Endothelial cell of hepatic sinusoid (primary cell): ENCODE measurements around the gene VSTM4.

Experiments used
- in situ Hi-C: cut with HindIII; loops from 2 replicates; pipeline ENCODE4 v1.10.0; 2017; ENCODE audit warnings: low sequenced_read_pairs

Gene VSTM4

GRCh38 chr10:49023071-49023470 is 92.3 kb downstream of the VSTM4 start:
- in situ Hi-C loops: no loop called here

- in situ Hi-C loops: no loop called here
These were observed 93.6 kb downstream of the VSTM4 start for GRCh38 chr10:49021685-49022084.

DNA sequence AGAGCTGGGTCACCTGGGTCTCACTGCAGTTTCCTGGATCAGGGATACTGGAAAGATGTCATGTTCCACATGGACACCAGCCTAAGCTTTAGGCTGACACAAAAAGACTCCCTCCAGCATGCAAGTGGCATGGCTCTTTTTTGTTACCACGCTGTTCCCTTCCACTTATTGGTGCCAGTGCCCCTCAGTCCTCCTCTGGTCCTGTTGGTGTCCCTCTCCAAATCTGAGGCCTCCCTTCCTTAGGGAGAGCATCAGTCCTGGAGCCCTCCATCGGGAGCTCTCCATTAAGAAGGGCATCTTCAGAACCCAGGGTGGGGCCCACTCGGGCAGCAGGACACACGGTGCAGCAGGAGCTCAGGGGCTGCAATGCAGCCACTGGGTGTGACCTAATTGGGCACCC is 99.6 kb downstream of the VSTM4 start:
- in situ Hi-C loops: loop anchor here (5.0 kb wide), 1 partner anchor 33 kb away; no protein-coding TSS in a partner anchor

GRCh38 chr10:49012603-49013002 is 102.7 kb downstream of the VSTM4 start:
- in situ Hi-C loops: no loop called here

GRCh38 chr10:49011756-49012155 is 103.6 kb downstream of the VSTM4 start:
- in situ Hi-C loops: no loop called here

DNA sequence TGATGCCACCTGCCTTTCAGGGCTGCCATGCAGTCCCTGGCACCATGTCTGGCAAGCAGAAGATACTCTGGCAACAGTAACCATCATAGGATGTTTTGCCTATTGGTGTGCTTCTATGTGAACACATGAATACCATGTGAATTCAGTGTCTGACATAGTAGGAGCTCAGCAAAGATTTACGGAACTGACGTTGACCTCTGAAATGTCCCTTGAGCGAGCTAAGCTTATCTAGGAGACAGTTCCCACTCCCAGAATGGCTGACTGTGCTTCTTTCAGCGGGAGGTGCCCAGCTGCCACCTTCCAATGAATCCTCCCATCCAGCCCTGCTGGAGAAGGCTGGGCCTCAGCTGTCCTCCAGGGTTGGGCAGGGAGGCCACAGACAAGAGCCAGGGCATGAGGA is 104.5 kb downstream of the VSTM4 start:
- in situ Hi-C loops: no loop called here

DNA sequence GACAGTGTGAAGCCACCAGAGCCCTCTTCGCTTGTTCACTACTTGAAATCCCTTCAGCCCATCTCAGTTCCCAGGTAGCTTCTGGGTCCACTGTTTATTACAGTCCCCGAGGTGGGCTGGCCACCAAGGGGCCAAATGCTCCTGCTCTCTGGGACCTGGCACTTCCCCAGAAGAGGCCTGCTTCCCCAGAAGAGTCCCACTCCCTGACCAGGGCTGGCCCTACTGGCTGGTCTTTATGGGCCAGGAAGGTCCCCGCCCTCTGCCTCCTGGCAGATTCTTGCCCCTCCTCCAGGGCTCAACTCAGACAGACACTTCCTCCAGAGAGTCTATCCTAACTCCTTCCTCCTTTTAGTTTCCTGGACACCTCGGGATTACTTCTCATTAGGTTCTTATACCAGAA is 105.0 kb downstream of the VSTM4 start:
- in situ Hi-C loops: no loop called here

- in situ Hi-C loops: no loop called here
These were observed 105.9 kb downstream of the VSTM4 start for GRCh38 chr10:49009199-49009979.

- in situ Hi-C loops: no loop called here
These were observed 106.7 kb downstream of the VSTM4 start for GRCh38 chr10:49008505-49009198.

DNA sequence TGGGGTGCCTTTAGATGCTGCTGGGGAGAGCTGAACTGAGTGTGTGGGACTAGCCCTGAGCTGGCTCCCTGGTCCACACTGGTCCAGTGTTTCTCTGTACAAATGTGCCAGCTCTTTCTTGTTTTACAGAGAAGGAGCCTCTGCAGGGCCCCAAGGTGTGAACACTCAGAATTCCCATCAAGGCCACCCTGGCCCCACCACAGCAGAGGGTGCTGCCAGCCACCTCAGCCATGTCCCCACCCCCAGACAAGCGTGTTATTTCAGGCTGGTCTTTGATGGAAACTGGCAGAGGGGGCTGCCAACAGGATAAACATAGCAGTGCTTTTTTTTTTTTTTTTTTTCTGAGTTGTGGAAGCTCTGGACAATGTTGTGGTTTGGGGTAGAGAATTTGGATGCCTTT is 107.2 kb downstream of the VSTM4 start:
- in situ Hi-C loops: no loop called here

- in situ Hi-C loops: no loop called here
These were observed 108.2 kb downstream of the VSTM4 start for GRCh38 chr10:49007129-49007528.

DNA sequence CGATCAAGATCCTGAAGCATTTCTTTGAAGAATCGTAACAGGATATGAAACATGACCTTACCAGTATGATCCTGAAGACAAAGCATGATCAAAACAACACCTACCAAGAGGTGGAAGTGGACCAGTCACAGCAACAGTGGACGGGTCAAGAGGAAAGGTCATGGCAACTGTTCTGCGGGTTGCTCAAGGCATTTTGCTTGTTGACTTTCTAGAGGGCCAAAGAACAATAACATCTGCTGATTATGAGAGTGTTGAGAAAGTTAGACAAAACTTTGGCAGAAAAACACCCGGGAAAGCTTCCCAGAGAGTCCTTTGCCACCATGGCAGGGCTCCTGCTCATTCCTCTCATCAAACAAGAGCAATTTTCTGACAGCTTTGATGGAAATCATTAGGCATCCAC is 110.1 kb downstream of the VSTM4 start:
- in situ Hi-C loops: no loop called here

DNA sequence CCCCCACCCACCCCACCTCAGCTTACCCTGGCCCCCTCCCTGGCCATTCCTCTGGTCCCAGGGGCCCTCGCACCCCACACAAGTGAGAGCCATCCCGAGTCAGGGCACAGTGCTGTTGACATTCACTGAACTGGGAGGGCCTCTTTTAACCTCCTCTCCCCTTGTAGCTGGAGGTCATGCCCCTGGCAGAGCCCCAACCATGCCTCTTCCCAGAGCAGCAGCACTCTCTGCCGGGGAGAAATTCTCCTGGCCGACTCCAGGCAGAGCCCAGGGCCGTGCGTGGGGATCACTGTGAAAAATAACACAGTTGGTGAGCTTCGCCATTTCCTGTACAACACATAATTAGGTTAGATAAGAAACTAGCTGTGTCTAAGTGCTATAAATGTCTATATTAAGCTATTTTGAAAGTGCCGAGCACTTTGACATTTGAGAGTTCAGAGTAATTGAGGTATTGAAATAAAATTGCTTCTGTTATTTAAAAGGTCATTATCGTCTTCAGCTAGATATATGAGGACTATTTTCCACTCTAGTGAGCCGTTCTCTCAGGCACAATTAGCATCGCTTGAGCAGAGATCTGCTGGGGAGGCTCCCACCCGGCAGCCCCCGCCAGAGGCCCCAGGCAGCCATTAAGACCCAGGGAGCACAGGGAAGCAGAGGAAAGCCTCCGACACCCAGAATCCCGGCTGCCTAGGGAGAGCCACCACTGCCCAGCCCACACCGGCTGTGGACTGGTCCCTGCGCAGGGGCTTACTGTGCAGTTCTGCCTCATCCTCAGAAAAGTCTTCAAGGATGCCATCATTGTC is 113.3 kb downstream of the VSTM4 start:
- in situ Hi-C loops: no loop called here

DNA sequence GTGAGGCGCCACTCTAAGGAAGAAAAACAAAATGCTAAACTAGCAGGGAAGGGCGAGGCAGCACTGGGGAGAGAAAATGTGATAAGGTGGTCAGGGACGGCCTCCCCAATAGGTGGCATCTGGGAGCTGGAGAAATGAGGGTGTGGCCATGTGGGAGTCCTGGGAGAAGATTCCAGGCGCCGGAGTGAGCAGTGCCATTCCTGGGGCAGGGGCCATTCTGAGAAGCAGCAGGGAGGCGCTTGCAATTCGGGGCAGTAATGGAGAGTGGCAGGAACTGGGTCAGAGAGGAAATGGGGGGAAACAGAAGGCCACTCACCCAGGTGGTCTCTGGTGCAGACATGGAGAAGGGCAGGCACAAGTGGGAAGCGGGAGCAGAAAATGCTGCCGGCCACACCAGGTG is 113.9 kb downstream of the VSTM4 start:
- in situ Hi-C loops: no loop called here

- in situ Hi-C loops: no loop called here
These were observed 114.6 kb downstream of the VSTM4 start for GRCh38 chr10:49000437-49001398.

- in situ Hi-C loops: no loop called here
These were observed 116.0 kb downstream of the VSTM4 start for GRCh38 chr10:48999346-48999745.

GRCh38 chr10:48996329-48996728 is 119.0 kb downstream of the VSTM4 start:
- in situ Hi-C loops: no loop called here

DNA sequence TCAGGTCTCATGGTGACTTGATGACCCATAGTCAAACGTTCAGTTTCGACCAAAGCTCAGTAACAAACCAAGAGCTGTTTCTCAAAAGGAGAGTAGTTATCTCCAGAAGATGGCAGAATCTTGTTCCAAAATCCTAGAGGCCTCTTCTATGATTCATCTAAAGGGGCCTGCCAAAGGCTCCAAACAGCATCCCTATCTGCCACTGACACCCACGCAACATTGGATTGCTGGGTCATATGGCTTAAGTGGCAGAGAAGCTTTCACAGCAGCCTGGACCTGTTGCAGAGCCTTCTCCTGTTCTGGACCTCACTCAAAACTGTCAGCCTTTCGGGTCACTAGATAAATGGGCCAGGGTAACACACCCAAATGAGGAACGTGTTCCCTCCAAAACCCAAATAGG is 121.7 kb downstream of the VSTM4 start:
- in situ Hi-C loops: no loop called here

DNA sequence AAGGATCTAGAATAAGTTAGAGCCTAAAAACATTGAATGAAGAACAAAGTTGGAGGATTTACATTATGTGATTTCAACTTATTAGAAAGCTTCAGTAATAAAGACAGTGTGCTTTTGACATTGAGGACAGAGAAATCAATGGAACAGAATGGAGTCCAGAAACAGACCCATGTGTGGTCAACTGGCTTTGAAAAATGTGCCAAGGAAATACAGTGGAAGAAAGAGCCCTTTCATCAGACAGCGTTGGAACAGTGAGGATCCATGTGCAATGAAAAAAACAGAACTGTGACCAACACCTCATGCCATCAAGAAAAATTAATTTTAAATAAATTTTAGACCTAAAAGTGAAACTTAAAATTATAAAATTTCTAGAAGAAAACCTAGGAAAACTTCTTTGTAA is 125.1 kb downstream of the VSTM4 start:
- in situ Hi-C loops: no loop called here

DNA sequence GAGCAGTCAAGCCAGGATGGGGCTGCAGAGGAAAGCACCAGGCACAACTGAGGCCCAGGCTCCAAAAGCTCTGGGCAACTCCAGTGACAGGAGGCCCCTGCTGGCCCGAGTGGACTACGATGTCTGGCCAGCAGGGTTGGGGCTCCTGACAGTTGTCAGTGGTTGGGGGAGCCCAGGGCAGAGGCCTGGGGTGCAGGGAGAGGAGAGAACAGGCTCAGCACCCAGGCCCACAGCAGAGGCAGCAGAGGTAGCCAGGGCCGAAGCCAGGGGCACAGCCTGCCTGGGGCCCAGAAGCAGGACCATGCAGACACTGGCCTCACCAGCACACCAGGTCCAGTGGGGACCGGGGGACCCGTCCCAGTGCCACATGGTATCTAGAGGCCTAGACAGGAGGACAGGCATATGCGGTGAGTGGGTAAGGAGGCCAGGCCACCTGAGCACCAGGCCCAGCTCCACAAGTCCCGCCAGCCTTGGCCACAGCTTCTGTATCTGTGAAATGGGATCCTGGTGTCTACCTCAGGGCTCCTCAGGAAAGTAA is 129.6 kb downstream of the VSTM4 start:
- in situ Hi-C loops: no loop called here
